ENCODE measurements around the gene POU3F3. TPM values are rescaled to one million over a fixed set of nuclear protein-coding genes. Genes with fewer than 3 reads are reported as not detected.

POU3F3 gene
- total RNA-seq, 1 donor from 2014 or later, result not detected

- H3K4me1 Mint-ChIP-seq, result no peaks in the 10 kb centered on the region
- H3K27ac Mint-ChIP-seq, result no peak overlapping the region
- no peak for TF ChIP-seq CTCF (IDR thresholded peaks at IDR 0.05)
- DNase-seq, result no peak
- CTCF ChIA-PET, result no interaction called here
- no peaks in the 10 kb centered on the region for H3K36me3 Mint-ChIP-seq (ENCODE audit: low read depth)
- H3K9me3 Mint-ChIP-seq, result no peaks in the 10 kb centered on the region
- H3K27me3 Mint-ChIP-seq, result peaks cover 16% of the 10 kb centered on the region
- H3K4me3 Mint-ChIP-seq, result no peak overlapping the region
- POLR2A ChIA-PET, result no interaction called here
- no peak for ATAC-seq (ENCODE audit: low read depth)
- intact Hi-C loops (cut with micrococcal nuclease), result no loop called here
Measured at GRCh38 chr2:104818264-104818663, 35.7 kb upstream of the POU3F3 start.

GRCh38 chr2:104820126-104820525, 33.8 kb upstream of the POU3F3 start:
- ATAC-seq (ENCODE audit: low read depth) (no peak), DNase-seq (no peak)
- intact Hi-C loops (cut with micrococcal nuclease), result no loop called here
- Mint-ChIP-seq H3K27me3 (peaks cover 14% of the 10 kb centered on the region), H3K9me3 (no peaks in the 10 kb centered on the region), H3K27ac (no peak overlapping the region), H3K4me1 (no peaks in the 10 kb centered on the region), H3K4me3 (no peak overlapping the region), H3K36me3 (ENCODE audit: low read depth) (no peaks in the 10 kb centered on the region)
- ChIA-PET POLR2A (no interaction called here), CTCF (no interaction called here)
- no peak for TF ChIP-seq CTCF (IDR thresholded peaks at IDR 0.05)

GRCh38 chr2:104825124-104825865, 28.6 kb upstream of the POU3F3 start:
- Mint-ChIP-seq H3K27me3 (peaks cover 8% of the 10 kb centered on the region), H3K27ac (no peak overlapping the region), H3K4me1 (no peaks in the 10 kb centered on the region), H3K36me3 (ENCODE audit: low read depth) (no peaks in the 10 kb centered on the region), H3K9me3 (no peaks in the 10 kb centered on the region), H3K4me3 (no peak overlapping the region)
- no peak for ATAC-seq (ENCODE audit: low read depth)
- intact Hi-C loops (cut with micrococcal nuclease), result no loop called here
- no peak for TF ChIP-seq CTCF (IDR thresholded peaks at IDR 0.05)
- DNase-seq, result no peak
- ChIA-PET POLR2A (no interaction called here), CTCF (no interaction called here)

- no peak overlapping the region for H3K27ac Mint-ChIP-seq
- no peaks in the 10 kb centered on the region for H3K4me1 Mint-ChIP-seq
- no peaks in the 10 kb centered on the region for H3K9me3 Mint-ChIP-seq
- peaks cover 5% of the 10 kb centered on the region for H3K27me3 Mint-ChIP-seq
- no peak overlapping the region for H3K4me3 Mint-ChIP-seq
- intact Hi-C loops (cut with micrococcal nuclease), result no loop called here
- no peaks in the 10 kb centered on the region for H3K36me3 Mint-ChIP-seq (ENCODE audit: low read depth)
- ATAC-seq (ENCODE audit: low read depth) (no peak), DNase-seq (no peak)
- TF ChIP-seq CTCF (IDR thresholded peaks at IDR 0.05), result no peak
- ChIA-PET POLR2A (no interaction called here), CTCF (no interaction called here)
Measured at GRCh38 chr2:104826016-104826415, 27.9 kb upstream of the POU3F3 start.

GRCh38 chr2:104831742-104832141, 22.2 kb upstream of the POU3F3 start:
- TF ChIP-seq CTCF (IDR thresholded peaks at IDR 0.05), result no peak
- ATAC-seq (ENCODE audit: low read depth) (no peak), DNase-seq (no peak)
- Mint-ChIP-seq H3K36me3 (ENCODE audit: low read depth) (no peaks in the 10 kb centered on the region), H3K4me1 (no peaks in the 10 kb centered on the region), H3K27ac (no peak overlapping the region), H3K4me3 (no peak overlapping the region), H3K9me3 (no peaks in the 10 kb centered on the region), H3K27me3 (peaks cover 22% of the 10 kb centered on the region)
- intact Hi-C loops (cut with micrococcal nuclease), result no loop called here
- ChIA-PET CTCF (no interaction called here), POLR2A (no interaction called here)
